Stimulated activated CD8-positive, alpha-beta memory T cell treated with anti-CD3 and anti-CD28 coated beads, Interleukin-15, amount 100 ng/mL, for 24 hours (primary cell): ENCODE measurements around the gene PCDHB3.
"Not testable (repeated sequence)": the region's sequence is repeated elsewhere in the genome, so short reads cannot be mapped to it uniquely, and the experiment has no call there.

ENCODE experiments used
- DNase-seq: peaks from one replicate; pipeline ENCODE4 v3.0.0-alpha.2; 2020; ENCODE audit warnings: low read depth

PCDHB3 gene

DNA sequence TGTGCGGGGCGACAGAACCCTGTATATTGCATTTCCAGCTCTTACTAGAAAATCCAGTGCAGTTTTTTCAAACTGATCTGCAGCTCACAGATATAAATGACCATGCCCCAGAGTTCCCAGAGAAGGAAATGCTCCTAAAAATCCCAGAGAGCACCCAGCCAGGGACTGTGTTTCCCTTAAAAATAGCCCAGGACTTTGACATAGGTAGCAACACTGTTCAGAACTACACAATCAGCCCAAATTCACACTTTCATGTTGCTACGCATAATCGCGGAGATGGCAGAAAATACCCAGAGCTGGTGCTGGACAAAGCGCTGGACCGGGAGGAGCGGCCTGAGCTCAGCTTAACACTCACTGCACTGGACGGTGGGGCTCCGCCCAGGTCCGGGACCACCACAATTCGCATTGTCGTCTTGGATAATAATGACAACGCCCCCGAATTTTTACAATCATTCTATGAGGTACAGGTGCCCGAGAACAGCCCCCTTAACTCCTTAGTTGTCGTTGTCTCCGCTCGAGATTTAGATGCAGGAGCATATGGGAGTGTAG lies 35.5 kb downstream of the PCDHB3 start:
- no peak for DNase-seq

DNA sequence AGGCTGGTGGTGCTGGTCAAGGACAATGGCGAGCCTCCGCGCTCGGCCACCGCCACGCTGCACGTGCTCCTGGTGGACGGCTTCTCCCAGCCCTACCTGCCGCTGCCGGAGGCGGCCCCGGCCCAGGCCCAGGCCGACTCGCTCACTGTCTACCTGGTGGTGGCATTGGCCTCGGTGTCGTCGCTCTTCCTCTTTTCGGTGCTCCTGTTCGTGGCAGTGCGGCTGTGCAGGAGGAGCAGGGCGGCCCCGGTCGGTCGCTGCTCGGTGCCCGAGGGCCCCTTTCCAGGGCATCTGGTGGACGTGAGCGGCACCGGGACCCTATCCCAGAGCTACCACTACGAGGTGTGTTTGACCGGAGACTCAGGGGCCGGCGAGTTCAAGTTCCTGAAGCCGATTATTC lies 37.1 kb downstream of the PCDHB3 start:
- DNase-seq: not testable (repeated sequence)

DNA sequence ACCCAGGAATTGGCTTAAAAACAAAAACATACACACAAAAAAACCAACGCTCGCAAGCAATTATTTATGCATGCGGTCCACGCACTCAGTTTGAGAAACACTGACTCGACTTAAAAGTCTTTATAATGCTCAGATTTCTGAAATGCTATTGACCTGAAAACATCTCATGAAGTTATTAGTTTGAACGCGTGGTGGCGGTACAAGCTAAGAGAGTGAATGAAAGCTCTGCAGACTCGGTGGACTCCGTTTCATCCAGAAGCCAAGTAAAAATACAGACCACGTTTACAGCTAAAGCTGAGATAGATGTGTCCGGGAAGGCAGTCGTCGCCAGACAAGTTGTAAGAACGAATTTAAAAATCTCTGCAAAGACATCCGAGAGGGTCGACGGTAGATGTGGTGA lies 49.5 kb downstream of the PCDHB3 start, which contains the start of gene PCDHB6:
Gene PCDHB6, plus strand, starts transcription at position 246 of the 400 bp plus-strand sequence. CDS start 201 bp downstream, outside the sequence.
- DNase-seq: no peak

DNA sequence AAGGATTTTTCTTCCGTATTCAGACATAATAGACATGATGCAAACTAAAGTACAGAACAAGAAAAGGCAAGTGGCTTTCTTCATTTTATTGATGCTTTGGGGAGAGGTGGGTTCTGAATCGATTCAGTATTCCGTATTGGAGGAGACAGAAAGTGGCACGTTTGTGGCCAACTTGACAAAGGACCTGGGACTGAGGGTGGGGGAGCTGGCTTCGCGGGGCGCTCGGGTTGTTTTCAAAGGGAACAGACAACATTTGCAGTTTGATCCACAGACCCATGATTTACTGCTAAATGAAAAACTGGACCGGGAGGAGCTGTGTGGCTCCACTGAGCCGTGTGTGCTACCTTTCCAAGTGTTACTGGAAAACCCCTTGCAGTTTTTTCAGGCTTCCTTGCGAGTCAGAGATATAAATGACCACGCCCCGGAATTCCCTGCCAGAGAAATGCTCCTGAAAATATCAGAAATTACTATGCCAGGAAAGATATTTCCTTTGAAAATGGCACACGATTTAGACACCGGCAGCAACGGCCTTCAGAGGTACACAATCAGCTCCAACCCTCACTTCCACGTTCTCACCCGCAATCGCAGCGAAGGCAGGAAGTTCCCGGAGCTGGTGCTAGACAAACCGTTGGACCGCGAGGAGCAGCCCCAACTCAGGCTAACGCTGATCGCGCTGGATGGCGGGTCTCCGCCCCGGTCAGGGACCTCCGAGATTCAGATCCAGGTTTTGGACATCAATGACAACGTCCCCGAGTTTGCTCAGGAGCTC lies 50.1 kb downstream of the PCDHB3 start:
- no peak for DNase-seq

DNA sequence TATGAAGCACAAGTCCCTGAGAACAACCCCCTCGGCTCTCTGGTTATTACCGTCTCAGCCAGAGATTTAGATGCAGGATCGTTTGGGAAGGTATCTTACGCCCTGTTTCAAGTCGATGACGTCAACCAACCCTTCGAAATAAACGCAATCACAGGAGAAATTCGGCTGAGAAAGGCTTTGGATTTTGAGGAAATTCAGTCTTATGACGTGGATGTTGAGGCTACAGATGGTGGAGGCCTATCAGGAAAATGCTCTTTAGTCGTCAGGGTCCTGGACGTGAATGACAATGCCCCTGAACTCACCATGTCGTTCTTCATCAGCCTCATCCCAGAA lies 50.7 kb downstream of the PCDHB3 start:
- no peak for DNase-seq

DNA sequence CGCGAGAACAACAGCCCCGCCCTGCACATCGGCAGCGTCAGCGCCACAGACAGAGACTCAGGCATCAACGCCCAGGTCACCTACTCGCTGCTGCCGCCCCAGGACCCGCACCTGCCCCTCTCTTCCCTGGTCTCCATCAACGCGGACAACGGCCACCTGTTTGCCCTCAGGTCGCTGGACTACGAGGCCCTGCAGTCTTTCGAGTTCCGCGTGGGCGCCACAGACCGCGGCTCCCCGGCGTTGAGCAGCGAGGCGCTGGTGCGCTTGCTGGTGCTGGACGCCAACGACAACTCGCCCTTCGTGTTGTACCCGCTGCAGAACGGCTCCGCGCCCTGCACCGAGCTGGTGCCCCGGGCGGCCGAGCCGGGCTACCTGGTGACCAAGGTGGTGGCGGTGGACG lies 51.4 kb downstream of the PCDHB3 start:
- not testable (repeated sequence) for DNase-seq

DNA sequence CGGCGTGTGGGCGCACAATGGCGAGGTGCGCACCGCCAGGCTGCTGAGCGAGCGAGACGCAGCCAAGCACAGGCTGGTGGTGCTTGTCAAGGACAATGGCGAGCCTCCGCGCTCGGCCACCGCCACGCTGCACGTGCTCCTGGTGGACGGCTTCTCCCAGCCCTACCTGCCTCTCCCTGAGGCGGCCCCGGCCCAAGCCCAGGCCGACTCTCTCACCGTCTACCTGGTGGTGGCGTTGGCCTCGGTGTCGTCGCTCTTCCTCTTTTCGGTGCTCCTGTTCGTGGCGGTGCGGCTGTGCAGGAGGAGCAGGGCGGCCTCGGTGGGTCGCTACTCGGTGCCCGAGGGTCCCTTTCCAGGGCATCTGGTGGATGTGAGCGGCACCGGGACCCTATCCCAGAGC lies 51.8 kb downstream of the PCDHB3 start:
- DNase-seq: not testable (repeated sequence)
